Esophagus squamous epithelium (tissue), 4 donors: Measurements from ENCODE around the gene CD82.

Experiments used
- CTCF ChIP-seq, 6 experiments: fragments of 450-650 bp in 4 of 6; fragments of 200-600 bp in 2 of 6; sonication (generic) in 2 of 6; IDR thresholded peaks; one replicate each; pipeline ENCODE4 v1.5.1; 2016 to 2019; ENCODE audit warnings: antibody characterized with exemption in 6 of 6, mild to moderate bottlenecking in 4 of 6, moderate library complexity in 4 of 6
- POLR2A ChIP-seq, 4 donors: fragments of 450-650 bp; IDR thresholded peaks; one replicate each; pipeline ENCODE4 v1.6.1; 2017; ENCODE audit warnings: antibody characterized with exemption in 4 of 4, mild to moderate bottlenecking in 4 of 4, moderate library complexity in 3 of 4

GRCh38 chr11:44651535-44652155 is 86.2 kb downstream of the CD82 start:
- TF ChIP-seq CTCF (IDR thresholded peaks at IDR 0.05) (no peak), POLR2A (IDR thresholded peaks at IDR 0.05) (no peak)
